PC-3 (cell line): Measurements from ENCODE around the gene FGGY. TPM values are rescaled to one million over a fixed set of nuclear protein-coding genes. Genes with fewer than 3 reads are reported as not detected.

Source experiments
- ATAC-seq: fragments of 200-7000 bp; cut with Tn5 transposase; 2 replicates; pipeline ENCODE4 v1.9.1; 2020; ENCODE audit warnings: mild to moderate bottlenecking, moderate library complexity
- BruUV-seq: library from RNA; stranded (reverse); fragments of 400-500 nt; replicated peaks from 2 replicates; lab custom pipeline; 2021; lab: Mats Ljungman, UMichigan
- CTCF ChIA-PET: fragments of 300-600 bp; sonication (Branson Sonifier 250); formaldehyde crosslinking; loops from one replicate; lab custom pipeline; 2022; ENCODE audit warnings: antibody characterized with exemption; lab: Charles Lee
- POLR2A ChIA-PET: fragments of 300-600 bp; sonication (Branson Sonifier 250); formaldehyde crosslinking; loops from one replicate; lab custom pipeline; 2022; ENCODE audit warnings: antibody characterized with exemption; ENCODE audit not compliant: unreplicated experiment; lab: Charles Lee
- DNase-seq: peaks from one replicate; pipeline ENCODE4 v3.0.0-alpha.2; 2015
- H2AFZ ChIP-seq: fragments of 300-600 bp; sonication (generic); 2 replicates; pipeline ENCODE4 v1.6.0; 2016; ENCODE audit warnings: antibody characterized with exemption, low read length
- H3F3A ChIP-seq: fragments of 300-600 bp; sonication (generic); one replicate; pipeline ENCODE4 v1.6.0; 2017; ENCODE audit warnings: antibody characterized with exemption, low read length, control low read depth, mild to moderate bottlenecking; ENCODE audit not compliant: unreplicated experiment
- H3K27ac ChIP-seq: fragments of 300-600 bp; sonication (generic); 2 replicates; pipeline ENCODE4 v1.5.1; 2016; ENCODE audit warnings: mild to moderate bottlenecking, low read length
- H3K27me3 ChIP-seq: fragments of 300-600 bp; sonication (generic); 2 replicates; pipeline ENCODE4 v1.6.1; 2016; ENCODE audit warnings: low read length, mixed read lengths
- H3K36me3 ChIP-seq: fragments of 300-600 bp; sonication (generic); 2 replicates; pipeline ENCODE4 v1.6.1; 2016; ENCODE audit warnings: low read depth, mixed run types, low read length, mixed read lengths
- H3K4me1 ChIP-seq: fragments of 300-600 bp; sonication (generic); 2 replicates; pipeline ENCODE4 v1.5.1; 2016; ENCODE audit warnings: low read length; ENCODE audit not compliant: insufficient read depth
- H3K4me2 ChIP-seq: fragments of 300-600 bp; sonication (generic); 2 replicates; pipeline ENCODE4 v1.6.0; 2016; ENCODE audit warnings: low read length
- H3K4me3 ChIP-seq: fragments of 300-600 bp; sonication (generic); 2 replicates; pipeline ENCODE4 v1.5.1; 2016; ENCODE audit warnings: mild to moderate bottlenecking, low read length, mixed read lengths
- H3K79me2 ChIP-seq: fragments of 300-600 bp; sonication (generic); 2 replicates; pipeline ENCODE4 v1.6.1; 2017; ENCODE audit warnings: low read length, mixed read lengths
- H3K9ac ChIP-seq: fragments of 300-600 bp; sonication (generic); 2 replicates; pipeline ENCODE4 v1.6.0; 2016; ENCODE audit warnings: mild to moderate bottlenecking, low read length
- H3K9me2 ChIP-seq: fragments of 300-600 bp; sonication (generic); replicated peaks from 2 replicates; pipeline ENCODE4 v1.6.1; 2016; ENCODE audit warnings: mixed run types, low read length, mixed read lengths
- H3K9me3 ChIP-seq: fragments of 300-600 bp; sonication (generic); 2 replicates; pipeline ENCODE4 v1.6.1; 2016; ENCODE audit warnings: low read length, mixed read lengths
- H4K20me1 ChIP-seq: fragments of 300-600 bp; sonication (generic); 2 replicates; pipeline ENCODE4 v1.6.1; 2016; ENCODE audit warnings: low read length, mixed read lengths
- EZH2 ChIP-seq: fragments of 300-600 bp; sonication (generic); IDR thresholded peaks from one replicate; pipeline ENCODE4 v1.6.1; 2017; ENCODE audit warnings: antibody characterized with exemption, mild to moderate bottlenecking, low read length; ENCODE audit not compliant: unreplicated experiment
- EZH2phosphoT487 ChIP-seq: fragments of 300-600 bp; sonication (generic); IDR thresholded peaks from 2 replicates; pipeline ENCODE4 v1.6.1; 2018; ENCODE audit warnings: mild to moderate bottlenecking, antibody characterized with exemption, low read length, borderline replicate concordance
- intact Hi-C: fragments of 100-400 bp; cut with micrococcal nuclease; formaldehyde crosslinking; loops from 2 replicates; pipeline ENCODE4 v1.9.0; 2023
- total RNA-seq: library from RNA; depleted of rRNA; stranded (reverse); fragments of >200 nt; gene quantifications from 2 replicates; pipeline ENCODE4 v1.2.3, GENCODE V29; 2014
- TF ChIP-seq, protein P1 (sequence below): fragments of 300-600 bp; sonication (generic); conservative IDR thresholded peaks from 2 replicates; pipeline ENCODE4 v1.5.1; 2017; ENCODE audit warnings: antibody characterized with exemption, low read depth, mild to moderate bottlenecking, low read length

The FGGY gene
- total RNA-seq, 1 experiment from 2014 or later: 7.4 TPM

DNA sequence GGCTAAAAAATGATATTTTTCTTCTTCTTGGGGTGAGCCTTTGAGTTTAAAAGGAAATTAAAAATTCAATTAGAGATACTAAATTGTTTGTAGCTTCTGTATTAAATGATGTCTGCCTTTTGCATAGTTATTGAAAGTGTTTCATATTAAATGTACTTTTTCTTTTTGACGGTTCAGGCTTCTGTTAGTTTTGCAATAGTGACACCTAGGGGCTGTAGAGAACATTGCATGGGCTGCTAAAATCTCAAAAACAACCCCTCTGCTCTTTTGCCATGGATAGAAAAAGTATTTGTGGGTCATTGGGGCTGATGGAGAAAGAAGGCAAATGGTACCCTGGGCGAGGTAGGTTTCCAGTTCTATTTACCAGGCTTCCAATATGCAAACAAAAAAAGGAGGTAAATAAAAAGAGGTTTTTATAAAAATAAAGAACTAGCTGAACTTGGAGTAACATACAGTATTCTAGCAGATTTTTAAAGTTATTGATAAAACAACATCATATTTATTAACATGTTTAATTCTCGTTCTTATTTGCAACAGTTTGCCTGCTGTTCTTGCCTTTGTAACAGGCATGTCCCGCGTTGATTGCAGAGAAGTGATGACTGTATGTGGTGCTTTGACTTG, 402.4 kb downstream of the FGGY start:
- intact Hi-C loops: loop anchor here (1.0 to 10.0 kb wide), 12 partner anchors 59 to 959 kb away; partner anchors contain the start of gene FGGY
- Histone ChIP-seq H3K9me2 (no peaks in the 10 kb centered on the region), H3K4me2 (no peak overlapping the region), H3K9me3 (no peaks in the 10 kb centered on the region), H2AFZ (no peak overlapping the region), H3K4me3 (no peak overlapping the region), H3K4me1 (no peaks in the 10 kb centered on the region), H3K9ac (no peak overlapping the region), H3K27ac (no peak overlapping the region), H3K27me3 (no peaks in the 10 kb centered on the region), H3K36me3 (no peaks in the 10 kb centered on the region), H3F3A (no peaks in the 10 kb centered on the region), H4K20me1 (no peaks in the 10 kb centered on the region), H3K79me2 (no peaks in the 10 kb centered on the region)
- BruUV-seq: no TSS peak
- CTCF ChIA-PET: interaction anchor here (0.6 to 1.3 kb wide), 5 partner anchors 19 to 678 kb away, joined by 3 to 15 read pairs (median 4); no protein-coding TSS in a partner anchor
- ATAC-seq: peak; percentile 49
- POLR2A ChIA-PET: interaction anchor here (0.7 kb wide), 1 partner anchor 248 kb away, joined by 3 read pairs; no protein-coding TSS in a partner anchor
- TF ChIP-seq EZH2phosphoT487 (no peak), EZH2 (no peak)
- TF ChIP-seq, protein P1, sequence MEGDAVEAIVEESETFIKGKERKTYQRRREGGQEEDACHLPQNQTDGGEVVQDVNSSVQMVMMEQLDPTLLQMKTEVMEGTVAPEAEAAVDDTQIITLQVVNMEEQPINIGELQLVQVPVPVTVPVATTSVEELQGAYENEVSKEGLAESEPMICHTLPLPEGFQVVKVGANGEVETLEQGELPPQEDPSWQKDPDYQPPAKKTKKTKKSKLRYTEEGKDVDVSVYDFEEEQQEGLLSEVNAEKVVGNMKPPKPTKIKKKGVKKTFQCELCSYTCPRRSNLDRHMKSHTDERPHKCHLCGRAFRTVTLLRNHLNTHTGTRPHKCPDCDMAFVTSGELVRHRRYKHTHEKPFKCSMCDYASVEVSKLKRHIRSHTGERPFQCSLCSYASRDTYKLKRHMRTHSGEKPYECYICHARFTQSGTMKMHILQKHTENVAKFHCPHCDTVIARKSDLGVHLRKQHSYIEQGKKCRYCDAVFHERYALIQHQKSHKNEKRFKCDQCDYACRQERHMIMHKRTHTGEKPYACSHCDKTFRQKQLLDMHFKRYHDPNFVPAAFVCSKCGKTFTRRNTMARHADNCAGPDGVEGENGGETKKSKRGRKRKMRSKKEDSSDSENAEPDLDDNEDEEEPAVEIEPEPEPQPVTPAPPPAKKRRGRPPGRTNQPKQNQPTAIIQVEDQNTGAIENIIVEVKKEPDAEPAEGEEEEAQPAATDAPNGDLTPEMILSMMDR: peak; percentile 94
- peak; percentile 65 for DNase-seq

DNA sequence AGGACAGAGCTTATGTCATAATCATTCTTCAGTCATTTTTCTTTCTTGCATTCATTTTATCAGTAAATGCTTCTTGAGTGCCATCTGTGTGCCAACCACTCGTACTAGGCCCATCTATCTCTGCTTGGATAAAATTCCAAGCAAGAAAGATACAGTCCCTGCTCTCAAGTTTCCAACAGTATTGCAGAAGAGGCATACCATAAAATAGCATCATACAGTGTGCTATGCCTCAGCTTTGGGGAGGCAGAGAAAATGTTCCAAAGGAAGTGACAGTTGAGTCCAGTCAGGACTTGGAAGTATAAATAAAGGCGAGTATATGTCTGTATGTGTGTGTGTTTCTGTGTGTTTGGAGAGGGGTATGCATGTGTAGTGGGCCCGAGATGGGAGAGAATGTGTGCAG, 404.5 kb downstream of the FGGY start:
- Histone ChIP-seq H3K4me3 (no peak overlapping the region), H3K4me1 (0 out of 2 replicates have a peak, but pooled peaks cover under 1% of the 10 kb centered on the region), H3K9ac (no peak overlapping the region), H3K27ac (no peak overlapping the region), H4K20me1 (no peaks in the 10 kb centered on the region), H3K9me2 (no peaks in the 10 kb centered on the region), H3K9me3 (no peaks in the 10 kb centered on the region), H3K36me3 (no peaks in the 10 kb centered on the region), H3K27me3 (no peaks in the 10 kb centered on the region), H2AFZ (no peak overlapping the region), H3F3A (no peaks in the 10 kb centered on the region), H3K4me2 (no peak overlapping the region), H3K79me2 (no peaks in the 10 kb centered on the region)
- TF ChIP-seq, protein P1: no peak
- TF ChIP-seq EZH2phosphoT487 (no peak), EZH2 (no peak)
- no TSS peak for BruUV-seq
- ChIA-PET CTCF (no interaction called here), POLR2A (no interaction called here)
- DNase-seq (no peak), ATAC-seq (no peak)
- intact Hi-C loops: no loop called here

DNA sequence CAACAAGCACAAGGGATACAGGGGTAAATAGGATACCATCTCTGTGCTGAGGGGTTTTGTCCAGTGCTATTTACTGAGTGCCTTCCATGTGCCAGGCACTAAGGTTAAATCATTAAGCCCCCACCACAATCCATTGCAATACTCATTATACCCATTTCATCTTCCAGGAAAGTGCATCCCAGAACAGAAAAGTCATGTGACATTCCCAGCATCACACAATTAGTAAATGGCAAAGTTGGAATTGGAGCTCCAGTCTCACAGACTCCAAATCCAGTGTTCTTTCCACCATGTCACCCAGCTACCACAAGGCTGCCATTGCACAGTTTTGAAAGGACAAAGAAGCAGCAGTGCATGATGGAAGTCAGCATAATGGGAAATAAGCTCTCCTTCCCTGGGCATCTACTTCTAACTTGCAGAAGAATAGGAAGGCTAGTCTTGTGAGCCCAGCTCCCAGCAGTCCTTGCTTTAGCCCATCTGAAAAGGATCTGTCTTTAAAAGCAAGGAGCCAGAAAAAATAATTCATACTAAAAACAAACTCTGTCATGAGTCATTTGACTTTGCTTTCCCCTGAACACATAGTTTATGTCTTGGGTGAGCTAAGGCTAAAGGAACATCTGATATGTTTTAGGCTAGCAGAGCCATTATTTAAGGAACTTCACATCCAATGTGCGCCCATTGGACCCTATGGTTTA, 406.5 kb downstream of the FGGY start:
- Histone ChIP-seq H3K4me2 (no peak overlapping the region), H3K27ac (no peak overlapping the region), H2AFZ (no peak overlapping the region), H3K79me2 (no peaks in the 10 kb centered on the region), H3K9me3 (no peaks in the 10 kb centered on the region), H4K20me1 (no peaks in the 10 kb centered on the region), H3K9ac (no peak overlapping the region), H3K36me3 (no peaks in the 10 kb centered on the region), H3K9me2 (no peaks in the 10 kb centered on the region), H3K4me1 (peaks cover 13% of the 10 kb centered on the region), H3K27me3 (no peaks in the 10 kb centered on the region), H3K4me3 (no peak overlapping the region), H3F3A (no peaks in the 10 kb centered on the region)
- no peak for DNase-seq
- no peak for ATAC-seq
- TF ChIP-seq EZH2 (no peak), EZH2phosphoT487 (no peak)
- TF ChIP-seq, protein P1: no peak
- intact Hi-C loops: no loop called here
- ChIA-PET CTCF (no interaction called here), POLR2A (no interaction called here)
- BruUV-seq: no TSS peak
